ENCODE data around the gene ZBTB25. TPM values are rescaled to one million over a fixed set of nuclear protein-coding genes. Genes with fewer than 3 reads are reported as not detected.

Gene ZBTB25
- total RNA-seq, 1 donor from 2014 or later = 9.4 TPM

- Mint-ChIP-seq H3K27ac (ENCODE audit: unreplicated experiment) (peak overlapping the region; percentile 52), H3K9me3 (ENCODE audit: unreplicated experiment) (no peaks in the 10 kb centered on the region), H3K4me1 (ENCODE audit: unreplicated experiment) (no peaks in the 10 kb centered on the region), H3K36me3 (ENCODE audit: low read depth, unreplicated experiment) (no peaks in the 10 kb centered on the region), H3K4me3 (ENCODE audit: unreplicated experiment) (no peak overlapping the region), H3K27me3 (ENCODE audit: unreplicated experiment) (no peaks in the 10 kb centered on the region)
- TF ChIP-seq CTCF (IDR thresholded peaks at IDR 0.05; ENCODE audit: unreplicated experiment) = no peak
- DNase-seq (ENCODE audit: low spot score) = no peak
Measured at GRCh38 chr14:64410084-64410774, 93.4 kb downstream of the ZBTB25 start.

- no peaks in the 10 kb centered on the region for H3K9me3 Mint-ChIP-seq (ENCODE audit: unreplicated experiment)
- no peak for DNase-seq (ENCODE audit: low spot score)
- H3K36me3 Mint-ChIP-seq (ENCODE audit: low read depth, unreplicated experiment) = peaks cover 1% of the 10 kb centered on the region
- H3K27me3 Mint-ChIP-seq (ENCODE audit: unreplicated experiment) = no peaks in the 10 kb centered on the region
- peak overlapping the region; percentile 48 for H3K27ac Mint-ChIP-seq (ENCODE audit: unreplicated experiment)
- no peaks in the 10 kb centered on the region for H3K4me1 Mint-ChIP-seq (ENCODE audit: unreplicated experiment)
- no peak overlapping the region for H3K4me3 Mint-ChIP-seq (ENCODE audit: unreplicated experiment)
- TF ChIP-seq CTCF (IDR thresholded peaks at IDR 0.05; ENCODE audit: unreplicated experiment) = no peak
Measured at GRCh38 chr14:64409126-64409920, 94.3 kb downstream of the ZBTB25 start.

DNA sequence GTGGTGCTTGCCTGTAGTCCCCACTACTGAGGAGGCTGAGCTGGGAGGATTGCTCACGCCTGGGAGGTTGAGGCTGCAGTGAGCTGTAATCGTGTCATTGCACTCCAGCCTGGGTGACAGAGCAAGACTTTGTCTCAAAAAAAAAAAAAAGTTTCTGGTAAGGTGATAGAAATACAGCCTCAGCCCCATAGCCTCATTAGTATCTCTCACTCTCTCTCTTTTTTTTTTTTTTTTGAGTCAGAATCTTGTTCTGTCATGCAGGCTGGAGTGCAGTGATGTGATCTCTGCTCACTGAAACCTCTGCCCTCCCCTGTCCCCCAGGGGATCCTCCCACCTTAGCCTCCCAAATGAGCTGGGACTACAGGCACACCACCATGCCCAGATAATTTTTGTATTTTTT is 96.3 kb downstream of the ZBTB25 start:
- no peak overlapping the region for H3K27ac Mint-ChIP-seq (ENCODE audit: unreplicated experiment)
- no peak for DNase-seq (ENCODE audit: low spot score)

GRCh38 chr14:64405295-64405694 is 98.3 kb downstream of the ZBTB25 start:
- no peaks in the 10 kb centered on the region for H3K27me3 Mint-ChIP-seq (ENCODE audit: unreplicated experiment)
- H3K9me3 Mint-ChIP-seq (ENCODE audit: unreplicated experiment) = no peaks in the 10 kb centered on the region
- TF ChIP-seq CTCF (IDR thresholded peaks at IDR 0.05; ENCODE audit: unreplicated experiment) = no peak
- H3K27ac Mint-ChIP-seq (ENCODE audit: unreplicated experiment) = no peak overlapping the region
- peaks cover 3% of the 10 kb centered on the region for H3K36me3 Mint-ChIP-seq (ENCODE audit: low read depth, unreplicated experiment)
- no peak for DNase-seq (ENCODE audit: low spot score)
- no peak overlapping the region for H3K4me3 Mint-ChIP-seq (ENCODE audit: unreplicated experiment)
- H3K4me1 Mint-ChIP-seq (ENCODE audit: unreplicated experiment) = no peaks in the 10 kb centered on the region

More for the DNA sequence above, 96.3 kb downstream of the ZBTB25 start:
- Mint-ChIP-seq H3K4me3 (ENCODE audit: unreplicated experiment) (no peak overlapping the region), H3K4me1 (ENCODE audit: unreplicated experiment) (no peaks in the 10 kb centered on the region), H3K36me3 (ENCODE audit: low read depth, unreplicated experiment) (peaks cover 3% of the 10 kb centered on the region), H3K27me3 (ENCODE audit: unreplicated experiment) (no peaks in the 10 kb centered on the region), H3K9me3 (ENCODE audit: unreplicated experiment) (no peaks in the 10 kb centered on the region)
- no peak for TF ChIP-seq CTCF (IDR thresholded peaks at IDR 0.05; ENCODE audit: unreplicated experiment)

GRCh38 chr14:64401949-64402348 is 101.7 kb downstream of the ZBTB25 start:
- Mint-ChIP-seq H3K4me1 (ENCODE audit: unreplicated experiment) (no peaks in the 10 kb centered on the region), H3K27ac (ENCODE audit: unreplicated experiment) (no peak overlapping the region), H3K4me3 (ENCODE audit: unreplicated experiment) (no peak overlapping the region), H3K9me3 (ENCODE audit: unreplicated experiment) (no peaks in the 10 kb centered on the region), H3K27me3 (ENCODE audit: unreplicated experiment) (no peaks in the 10 kb centered on the region), H3K36me3 (ENCODE audit: low read depth, unreplicated experiment) (peaks cover 3% of the 10 kb centered on the region)
- no peak for DNase-seq (ENCODE audit: low spot score)
- TF ChIP-seq CTCF (IDR thresholded peaks at IDR 0.05; ENCODE audit: unreplicated experiment) = no peak

Measured in endothelial cell (in vitro differentiated cells).